ENCODE results near the gene LHPP.
A peak's percentile ranks its signal among the peaks of the same experiment; 100 is the strongest.

Gene LHPP

DNA sequence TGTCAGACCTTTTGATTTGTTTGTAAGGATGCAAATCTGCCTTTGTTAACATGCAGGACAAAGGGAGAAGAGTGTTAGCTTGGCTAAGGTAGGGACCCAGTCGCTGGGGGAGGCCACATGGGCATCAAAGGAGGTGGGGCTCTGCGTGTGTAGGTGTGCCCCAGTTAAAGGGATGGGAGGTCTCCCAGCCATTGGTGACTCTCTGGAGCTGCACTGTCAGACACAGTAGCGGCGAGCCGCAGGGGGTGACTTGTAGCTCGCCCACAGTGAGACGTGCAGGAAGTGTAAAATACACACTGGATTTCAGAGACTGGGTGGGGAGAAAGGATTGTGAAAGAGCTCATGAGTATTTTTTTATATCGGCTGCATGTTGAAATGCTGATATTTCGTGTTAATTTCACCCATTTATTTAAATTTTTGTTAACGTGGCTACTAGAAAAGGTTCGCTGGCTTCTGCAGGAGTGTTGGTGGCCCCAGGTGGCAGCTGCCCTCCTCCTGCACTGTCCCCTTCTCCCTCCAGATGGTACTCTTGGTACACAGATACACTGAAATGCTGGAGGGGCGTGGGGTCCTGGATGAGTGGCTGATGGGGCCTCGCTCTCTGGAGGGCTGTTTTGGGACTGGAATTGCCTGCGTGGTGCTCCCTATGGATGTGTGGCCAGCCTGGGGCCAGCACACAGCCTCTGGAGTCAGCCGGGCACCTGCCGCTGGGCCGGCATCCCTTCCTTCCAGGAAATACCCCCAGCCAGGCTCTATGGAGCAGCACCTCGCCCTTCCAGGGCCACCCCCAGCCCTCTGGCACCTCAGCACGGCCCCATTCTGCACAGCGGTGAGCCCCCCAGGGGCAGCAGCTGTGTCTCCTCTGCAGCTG is 59.2 kb downstream of the LHPP start:
- no peak for DNase-seq (ENCODE audit: low read depth, low spot score)

DNA sequence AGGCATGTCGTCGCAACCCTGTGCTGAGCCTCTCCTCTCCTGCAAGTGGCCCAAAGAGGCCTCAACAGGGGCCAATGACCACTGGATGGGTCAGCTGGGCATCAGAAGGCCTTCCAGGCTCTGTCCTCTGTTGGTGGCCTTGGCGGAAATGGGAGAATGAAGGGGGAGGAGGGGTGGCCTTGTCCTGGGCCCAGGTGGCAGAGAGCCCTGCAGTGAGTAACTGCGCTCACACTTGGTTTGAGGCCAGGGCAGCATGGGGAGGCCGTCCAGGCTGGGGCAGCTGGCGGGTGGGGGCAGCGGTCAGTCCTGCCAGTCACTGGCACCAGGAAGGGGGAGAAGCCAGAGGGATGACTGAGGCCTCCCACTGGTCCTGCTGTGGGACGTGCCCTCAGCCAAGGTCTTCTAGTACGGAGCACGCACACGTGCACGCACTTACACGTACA is 59.8 kb downstream of the LHPP start:
- no peak for DNase-seq (ENCODE audit: low read depth, low spot score)

DNA sequence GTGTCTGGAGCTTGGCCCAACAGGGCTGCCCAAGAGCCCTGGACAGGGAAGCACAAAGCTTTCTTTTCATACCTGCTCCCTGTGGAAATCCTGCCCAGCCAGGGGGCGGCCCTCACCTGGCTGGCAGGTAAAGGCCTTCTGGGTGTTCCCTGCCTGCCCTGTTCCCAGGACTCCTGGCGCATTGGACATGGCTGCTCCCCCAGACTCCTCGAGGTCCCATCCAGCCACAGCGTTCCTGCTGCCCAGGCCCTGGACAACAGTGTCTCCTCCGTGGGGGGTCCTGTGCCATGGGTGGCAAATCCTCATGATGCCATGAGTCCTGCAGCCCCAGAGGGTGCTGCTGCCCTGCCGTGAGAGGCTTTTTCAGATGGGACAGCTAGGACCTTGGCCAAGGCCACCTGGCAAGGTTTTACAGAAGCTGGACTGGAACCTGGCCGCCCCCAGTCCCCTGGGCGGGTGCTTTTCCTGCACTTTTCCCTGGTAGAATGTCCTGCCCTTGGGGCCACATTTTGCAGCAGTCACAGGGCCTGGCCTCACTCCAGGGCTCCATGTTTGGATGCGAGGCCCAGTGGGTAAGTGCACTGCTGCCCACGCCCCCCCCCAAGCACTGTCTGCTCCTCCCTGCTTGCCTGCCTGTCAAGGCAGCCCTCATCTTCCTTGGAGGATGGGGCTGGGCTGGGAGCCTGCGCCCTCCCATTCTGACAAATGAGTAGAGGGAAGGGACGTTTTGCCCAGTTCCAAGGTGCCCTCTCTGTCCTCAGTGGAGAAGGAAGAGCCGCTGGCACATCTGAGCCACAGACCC is 60.7 kb downstream of the LHPP start:
- DNase-seq (ENCODE audit: low read depth, low spot score), result no peak

DNA sequence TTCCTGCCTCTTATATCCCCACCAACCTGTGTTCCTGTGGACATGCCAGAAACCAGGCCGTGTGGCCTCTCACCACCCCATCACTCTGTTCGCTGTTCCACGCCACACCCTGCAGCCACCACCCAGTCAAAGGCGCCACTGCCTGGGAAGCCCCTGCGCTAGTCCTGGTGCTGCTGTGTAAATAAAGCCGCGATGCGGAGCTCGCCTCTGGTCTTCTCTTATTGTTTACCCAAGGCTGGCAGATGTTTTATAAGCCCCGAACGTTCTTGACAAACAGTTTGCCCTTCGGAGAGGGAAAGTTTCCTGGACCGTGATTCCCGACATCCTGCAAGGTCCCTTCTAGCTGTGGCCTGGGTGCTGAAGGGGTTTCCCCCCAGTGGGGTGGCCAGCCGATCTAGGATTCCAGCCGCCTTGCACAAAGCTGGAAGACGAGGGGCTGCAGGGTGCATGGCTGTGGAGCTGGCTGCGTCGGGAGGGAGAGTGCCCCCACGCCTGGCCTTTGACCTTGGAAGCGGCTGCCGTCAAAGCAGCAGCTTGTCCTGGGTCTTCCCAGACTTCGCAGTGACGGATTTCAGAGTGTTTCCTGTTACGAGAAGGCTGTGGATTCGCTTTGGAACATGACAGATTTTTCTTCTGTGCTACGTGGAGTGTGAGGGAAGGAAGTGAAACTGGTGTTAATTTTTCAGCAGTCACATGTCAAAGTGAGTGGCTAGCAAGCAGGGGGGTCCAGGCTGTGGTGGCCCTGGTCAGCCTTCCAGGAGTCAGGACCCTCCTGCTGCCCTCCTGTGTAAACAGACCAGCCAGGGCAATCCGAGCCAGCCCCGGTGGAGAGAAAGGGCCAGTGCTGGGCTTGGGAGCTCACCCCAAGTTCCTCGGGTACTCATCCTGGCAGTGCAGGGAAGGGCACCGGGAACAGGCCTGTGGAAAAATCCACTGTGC is 61.6 kb downstream of the LHPP start:
- DNase-seq (ENCODE audit: low read depth, low spot score), result no peak

DNA sequence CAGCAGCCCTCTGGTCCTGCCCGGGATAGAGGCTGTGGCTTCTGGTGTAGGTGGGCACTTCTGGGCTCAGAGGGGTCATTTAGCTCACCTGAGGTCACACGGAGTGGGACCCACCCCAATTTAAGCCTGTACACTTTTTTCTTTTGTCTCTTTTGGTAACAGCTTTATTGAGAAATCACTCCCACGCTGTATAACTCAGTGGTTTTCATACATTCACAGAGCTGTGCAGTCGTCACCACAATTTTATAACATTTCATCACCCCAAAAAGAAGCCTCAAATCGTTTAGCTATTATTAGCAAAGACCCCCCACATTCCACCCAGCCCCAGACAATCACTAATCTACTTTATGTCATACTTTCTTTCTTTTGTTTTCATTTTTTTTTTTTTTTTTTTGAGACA is 62.3 kb downstream of the LHPP start:
- DNase-seq (ENCODE audit: low read depth, low spot score), result no peak

DNA sequence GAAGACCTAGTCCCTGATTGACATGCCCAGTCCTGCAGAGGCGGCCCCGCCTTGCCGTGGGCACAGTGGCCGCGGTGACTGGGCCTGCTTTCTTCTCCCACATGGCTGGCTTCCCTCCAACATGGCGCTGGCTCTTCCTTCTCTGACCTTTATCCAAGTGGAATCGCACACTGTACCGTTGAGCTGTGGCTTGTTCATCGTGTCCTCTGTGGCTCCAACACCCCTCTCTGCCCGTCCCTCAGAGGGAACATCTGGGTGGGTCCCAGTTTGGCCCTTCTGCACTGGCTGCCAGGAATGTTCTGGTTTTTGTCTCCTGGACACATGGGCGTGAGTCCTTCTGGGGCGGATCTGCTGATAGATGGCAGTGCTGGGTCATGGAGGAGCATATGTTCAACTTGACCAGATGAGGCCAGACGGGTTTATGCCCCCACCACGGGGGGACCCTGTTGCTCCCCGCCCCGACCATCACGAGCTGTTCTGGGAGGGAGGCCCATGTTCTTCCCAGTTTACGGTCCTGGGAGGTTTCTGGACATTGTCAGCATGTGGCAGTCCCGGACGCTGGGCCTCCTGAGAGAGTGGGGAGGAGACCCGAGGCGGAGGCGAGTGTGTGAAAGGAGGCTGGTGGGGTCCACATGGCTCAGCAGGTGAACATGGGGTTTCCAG is 63.5 kb downstream of the LHPP start:
- DNase-seq (ENCODE audit: low read depth, low spot score), result no peak

DNA sequence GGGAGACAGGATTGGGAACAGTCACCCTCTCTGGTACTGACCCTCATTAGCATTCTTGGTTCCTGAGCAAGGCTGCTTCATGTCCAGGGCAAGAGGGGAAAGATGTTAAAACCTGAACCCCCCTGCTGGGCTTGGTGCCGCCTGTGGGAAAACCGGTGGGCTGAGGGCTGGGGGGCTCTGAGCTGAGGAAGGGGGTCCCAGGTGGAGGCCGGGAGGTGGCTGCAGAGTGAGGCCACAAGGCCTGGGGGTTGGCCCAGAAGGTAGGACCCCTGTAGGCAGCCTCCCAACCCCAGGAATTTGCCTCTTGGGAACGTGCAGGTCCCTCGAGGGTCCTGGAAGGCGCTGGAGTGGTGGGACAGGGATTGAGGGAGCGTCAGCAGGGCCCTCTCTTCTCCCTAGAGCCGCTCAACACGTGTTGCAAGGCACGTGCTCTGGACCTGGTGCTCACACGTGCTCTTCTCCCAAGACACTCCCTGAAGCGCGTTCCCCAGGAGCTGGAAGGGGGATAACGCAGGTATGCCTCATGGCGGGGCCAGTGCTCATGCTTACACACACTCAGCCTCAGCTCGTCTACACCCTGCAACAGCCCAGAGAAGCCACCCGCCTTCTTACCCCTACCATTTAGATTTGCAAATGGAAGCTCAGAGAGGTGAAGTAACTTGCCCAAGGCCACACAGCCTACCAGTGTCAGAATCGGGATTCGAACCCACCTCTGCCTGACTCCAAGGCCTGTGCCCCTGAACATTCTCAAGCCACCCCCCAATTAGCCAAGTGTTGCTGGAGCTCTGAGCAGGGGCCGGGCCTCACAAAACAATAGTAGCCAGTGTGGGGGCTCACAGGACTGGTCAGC is 64.4 kb downstream of the LHPP start:
- DNase-seq (ENCODE audit: low read depth, low spot score), result no peak

DNA sequence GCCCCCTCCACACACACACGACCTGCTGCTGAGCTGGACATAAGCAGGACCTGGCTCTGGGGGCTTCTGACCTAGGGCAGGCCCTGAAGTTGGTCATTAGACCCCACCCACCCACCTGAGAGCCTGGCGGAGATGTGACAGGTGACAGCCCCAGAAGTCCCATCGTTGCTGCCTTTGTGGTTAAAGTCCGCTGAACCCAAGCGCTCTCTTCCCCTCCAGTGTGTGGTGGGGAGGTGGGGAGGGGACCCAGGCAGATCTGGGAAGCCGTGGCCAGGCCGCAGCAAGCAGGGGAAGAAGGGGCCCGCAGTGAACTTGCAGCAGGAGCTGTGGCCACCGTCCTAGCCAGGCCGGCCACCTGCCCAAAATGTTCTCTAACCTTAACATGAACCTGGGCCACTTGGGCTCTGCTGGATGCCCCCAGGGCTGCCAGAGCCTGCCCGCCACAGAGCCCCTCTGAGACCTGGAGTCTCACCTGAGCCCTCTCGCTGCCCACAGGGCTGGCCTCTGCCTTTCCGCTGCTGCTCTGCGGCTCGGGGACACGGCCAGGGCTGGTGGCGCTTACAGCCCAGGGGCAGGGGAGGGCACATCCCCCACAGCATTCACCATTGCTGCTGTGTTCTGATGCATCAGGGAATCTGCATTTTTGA is 65.1 kb downstream of the LHPP start:
- DNase-seq (ENCODE audit: low read depth, low spot score), result no peak

DNA sequence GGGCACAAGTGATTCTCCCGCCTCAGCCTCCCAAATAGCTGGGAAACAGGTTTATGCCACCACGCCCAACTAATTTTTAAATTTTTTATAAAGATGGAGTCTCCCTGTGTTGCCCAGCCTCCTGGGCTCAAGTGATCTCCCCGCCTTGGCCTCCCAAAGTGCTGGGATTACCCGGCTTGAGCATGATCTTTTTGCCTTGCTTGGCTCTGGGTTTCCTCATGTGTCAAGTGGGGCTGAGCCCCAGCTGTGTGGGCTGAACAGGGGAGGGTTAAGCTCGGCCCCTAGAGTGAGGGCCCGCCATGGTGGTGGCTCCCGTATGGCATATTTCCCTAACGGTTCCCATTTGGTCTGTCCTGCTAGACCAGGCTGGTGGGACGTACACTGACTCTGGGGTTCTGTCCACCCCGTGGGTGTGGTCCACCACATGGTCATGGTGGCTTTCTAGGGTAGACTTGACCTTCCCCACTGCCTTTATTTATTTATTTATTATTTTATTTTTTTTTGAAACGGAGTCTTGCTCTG is 66.3 kb downstream of the LHPP start:
- no peak for DNase-seq (ENCODE audit: low read depth, low spot score)

DNA sequence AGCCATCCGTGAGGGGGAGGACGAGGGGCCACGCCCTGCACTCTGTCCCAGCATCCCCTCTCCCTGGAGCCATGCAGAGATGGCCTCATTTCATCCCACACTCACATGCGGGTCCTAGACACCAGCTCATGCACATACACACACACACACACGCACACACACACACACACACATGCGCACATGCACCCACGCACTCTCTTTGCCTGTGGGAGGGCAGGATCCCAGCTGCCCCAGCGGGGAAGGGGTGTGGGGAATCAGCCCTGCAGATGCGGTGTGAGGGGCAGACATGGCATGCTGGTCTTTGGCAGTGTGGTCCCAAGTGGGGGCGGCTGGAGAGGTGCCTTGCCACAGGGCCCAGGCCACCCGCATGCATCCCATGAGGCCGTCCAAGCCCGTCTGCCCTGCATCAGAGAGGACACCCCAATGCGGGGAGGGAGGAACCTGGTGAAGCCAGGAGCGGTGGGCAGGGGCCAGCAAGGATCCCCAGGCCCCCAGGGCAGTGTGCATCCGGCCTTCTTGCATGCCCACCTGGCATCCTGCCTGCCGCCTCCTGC is 68.1 kb downstream of the LHPP start:
- no peak for DNase-seq (ENCODE audit: low read depth, low spot score)

DNA sequence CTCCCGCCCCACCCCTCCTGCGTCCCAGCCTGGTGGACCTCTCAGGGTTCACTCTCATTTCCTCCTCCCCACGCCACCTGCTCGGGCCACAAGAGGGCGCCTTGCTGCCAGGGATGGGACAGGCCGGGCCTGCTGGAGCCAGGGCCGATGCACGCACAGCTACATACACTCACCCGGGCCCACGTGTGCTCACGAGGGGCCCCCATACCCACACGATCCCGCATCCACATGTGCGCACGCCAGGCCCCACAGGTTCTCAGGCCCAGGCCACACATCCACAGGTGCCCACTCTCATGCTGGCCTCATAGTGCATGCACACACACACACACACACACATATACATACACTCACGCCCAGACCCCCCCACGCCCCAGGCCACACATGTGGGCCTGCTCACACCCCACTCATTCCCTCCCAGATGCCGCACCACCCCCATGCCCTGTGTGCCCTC is 68.6 kb downstream of the LHPP start:
- peak; percentile 77 for DNase-seq (ENCODE audit: low read depth, low spot score)

DNA sequence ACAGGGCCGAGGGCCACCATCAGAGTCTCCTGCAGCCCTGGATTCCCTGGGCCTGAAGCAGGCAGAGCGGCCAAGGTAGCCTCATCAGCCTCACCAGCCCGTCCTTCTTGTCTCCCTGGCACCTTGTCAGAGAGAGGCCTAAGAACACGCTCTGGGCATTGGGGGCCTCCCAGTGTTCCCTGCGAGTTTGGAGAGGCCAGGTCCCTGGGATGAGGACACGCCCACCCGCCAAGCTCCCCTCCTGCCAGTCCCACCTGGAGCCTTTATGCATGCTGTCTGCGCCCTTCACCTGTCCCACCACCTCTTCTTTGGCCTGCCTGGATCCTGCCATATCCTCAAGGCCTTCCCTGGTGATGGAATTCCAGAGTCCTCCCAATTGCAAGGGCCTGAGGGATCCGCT is 69.2 kb downstream of the LHPP start:
- no peak for DNase-seq (ENCODE audit: low read depth, low spot score)

DNA sequence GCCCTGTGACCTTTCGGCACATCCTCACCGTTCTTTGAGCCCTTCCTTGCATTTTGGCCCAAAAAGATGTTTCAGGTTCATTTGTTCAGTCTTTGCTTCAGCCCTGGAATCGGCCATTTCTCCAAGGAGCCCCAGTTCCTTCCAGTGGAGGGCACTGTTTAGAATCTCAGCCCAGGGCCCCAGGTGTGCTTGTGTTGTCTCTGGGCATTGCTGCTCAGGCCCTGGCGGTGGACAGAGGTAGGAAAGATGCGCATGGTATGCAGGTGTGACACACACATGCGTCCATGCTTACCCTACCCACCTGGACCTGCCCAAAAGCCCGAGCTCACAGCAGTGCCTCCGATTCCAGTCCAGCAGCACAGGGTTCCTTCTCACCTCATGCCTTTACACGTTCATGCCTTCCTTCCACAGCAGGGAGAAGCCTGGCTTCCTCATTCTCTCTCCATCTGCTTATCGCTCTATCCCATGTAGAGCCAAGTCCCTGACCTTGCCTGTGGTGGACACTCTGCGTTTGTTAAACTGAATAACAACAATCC is 70.6 kb downstream of the LHPP start:
- no peak for DNase-seq (ENCODE audit: low read depth, low spot score)

DNA sequence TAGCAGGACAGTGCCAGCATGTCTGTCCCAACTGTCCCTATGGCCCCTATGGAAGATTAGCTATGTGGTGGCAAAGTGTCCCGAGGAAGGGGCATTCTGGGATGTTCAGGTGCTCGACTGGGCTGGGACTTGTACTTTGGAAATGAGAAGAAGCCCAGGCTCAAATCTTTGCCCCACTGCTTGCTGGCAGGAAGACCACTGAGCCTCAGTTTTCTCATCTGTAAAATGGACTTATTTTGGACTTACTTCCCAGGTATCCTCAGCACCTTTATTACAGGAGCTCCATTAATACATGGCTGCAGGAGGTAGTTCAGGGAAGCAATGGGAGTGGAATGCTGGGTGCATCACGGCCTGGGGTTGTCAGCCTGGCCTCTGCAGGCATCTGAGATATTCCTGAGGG is 71.2 kb downstream of the LHPP start:
- no peak for DNase-seq (ENCODE audit: low read depth, low spot score)

DNA sequence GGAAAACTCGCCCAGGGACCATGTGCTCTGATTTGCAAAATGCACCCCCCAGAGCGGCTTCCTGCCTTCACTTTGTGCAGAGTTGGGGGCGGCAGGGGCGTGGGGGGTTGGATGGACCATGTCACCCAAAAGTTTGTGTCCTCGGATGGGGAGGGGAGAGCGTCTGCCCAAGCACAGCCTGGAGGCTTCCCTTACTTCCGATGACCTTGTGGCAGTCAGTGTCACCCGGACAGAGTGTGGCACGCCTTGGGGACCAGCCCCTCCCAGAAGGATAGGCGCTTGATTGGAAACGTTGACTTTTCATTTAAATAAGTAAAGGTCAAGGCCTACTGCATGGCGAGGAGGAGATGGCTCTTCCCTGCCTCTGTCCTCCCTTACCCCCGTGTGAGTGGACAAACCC is 71.6 kb downstream of the LHPP start:
- DNase-seq (ENCODE audit: low read depth, low spot score), result no peak

DNA sequence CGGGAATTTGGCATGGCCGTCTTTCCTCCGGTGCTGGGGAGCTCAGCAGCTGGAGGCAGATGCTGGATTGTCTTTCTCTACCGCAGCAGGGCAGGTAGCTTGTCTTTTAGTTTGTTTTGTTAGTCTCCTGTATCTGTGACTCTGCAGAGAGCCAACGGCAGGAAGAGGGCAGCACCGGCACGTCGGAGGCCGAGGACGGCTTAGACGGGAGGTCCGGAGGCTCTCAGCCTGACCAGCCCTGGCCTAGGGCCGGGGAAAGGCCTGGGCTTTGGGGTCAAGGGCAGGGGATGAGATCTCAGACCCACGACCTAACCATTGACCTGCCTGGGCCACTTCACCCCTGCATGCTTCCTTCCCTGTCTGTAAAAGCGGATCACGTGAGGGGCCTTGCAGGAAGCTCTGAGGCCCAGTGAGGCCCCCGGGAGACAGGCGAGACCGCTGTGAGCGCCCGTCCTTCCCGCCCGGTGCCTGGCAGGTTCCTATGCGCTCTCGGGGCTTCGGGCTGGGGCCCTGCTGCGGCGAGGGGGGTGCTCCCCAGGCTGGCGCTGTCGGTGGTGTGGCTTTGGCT is 72.7 kb downstream of the LHPP start:
- DNase-seq (ENCODE audit: low read depth, low spot score), result no peak

DNA sequence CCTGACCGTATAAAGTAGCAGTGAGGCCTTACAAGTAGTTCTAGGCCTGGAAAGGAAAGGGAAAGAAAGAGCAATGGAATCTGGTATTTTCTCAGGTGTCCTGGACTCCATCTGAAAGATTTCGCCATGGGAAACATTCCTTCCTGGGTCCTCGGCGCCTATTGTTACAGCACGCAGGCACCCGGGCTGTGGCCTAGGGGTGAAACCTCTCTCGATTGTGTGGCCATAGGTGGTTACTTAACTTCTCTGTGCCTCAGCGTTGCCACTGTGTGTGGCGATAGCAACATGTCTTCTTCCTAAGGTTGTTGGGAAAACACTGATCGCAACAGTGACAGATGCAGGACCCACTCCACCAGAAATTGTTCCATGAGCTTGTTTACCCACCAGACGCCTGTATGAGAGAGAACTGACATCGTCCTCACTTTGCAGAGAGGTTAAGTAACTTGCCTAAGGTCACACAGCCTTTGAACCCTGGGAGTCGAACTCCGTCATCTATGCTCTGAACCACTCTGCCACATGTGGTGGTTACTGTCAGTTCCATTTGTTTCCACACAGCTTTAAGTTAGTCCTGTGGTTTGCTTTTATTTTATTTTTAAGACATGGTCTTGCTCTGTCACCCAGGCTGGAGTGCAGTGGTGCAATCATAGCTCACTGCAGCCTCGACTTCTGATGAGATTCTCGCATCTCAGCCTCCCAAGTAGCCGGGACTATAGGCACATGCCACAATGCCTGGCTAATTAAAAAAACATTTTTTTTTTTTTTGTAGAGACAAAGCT is 73.4 kb downstream of the LHPP start:
- no peak for DNase-seq (ENCODE audit: low read depth, low spot score)
